OCI-LY7 (cell line): ENCODE results near the gene PHLDB1. TPM values are rescaled to one million over a fixed set of nuclear protein-coding genes. Genes with fewer than 3 reads are reported as not detected.

Source experiments
- BruUV-seq: library from RNA; stranded (reverse); fragments of 400-500 nt; replicated peaks from 2 replicates; lab custom pipeline; 2021; lab: Mats Ljungman, UMichigan
- CTCF ChIA-PET: fragments of 300-600 bp; sonication (Branson Sonifier 250); formaldehyde crosslinking; loops from one replicate; lab custom pipeline; 2022; ENCODE audit warnings: antibody characterized with exemption; ENCODE audit not compliant: unreplicated experiment; lab: Charles Lee
- POLR2A ChIA-PET: fragments of 300-600 bp; sonication (Branson Sonifier 250); formaldehyde crosslinking; loops from one replicate; lab custom pipeline; 2022; ENCODE audit warnings: antibody characterized with exemption; lab: Charles Lee
- DNase-seq: peaks from one replicate; pipeline ENCODE4 v3.0.0-alpha.2; 2015; ENCODE audit warnings: low spot score
- H2AFZ ChIP-seq: fragments of 200-600 bp; sonication (generic), shearing (Covaris generic); 2 replicates; pipeline ENCODE4 v1.6.1; 2014; ENCODE audit warnings: mild to moderate bottlenecking, antibody characterized with exemption, low read length, moderate library complexity
- H3K27ac ChIP-seq: fragments of 200-600 bp; sonication (generic); 2 replicates; pipeline ENCODE4 v1.5.1; 2014; ENCODE audit warnings: mixed run types, low read depth, mild to moderate bottlenecking, moderate library complexity, low read length, inconsistent platforms; ENCODE audit not compliant: poor library complexity, severe bottlenecking
- H3K36me3 ChIP-seq: fragments of 200-600 bp; sonication (generic); 2 replicates; pipeline ENCODE4 v1.6.1; 2014; ENCODE audit warnings: mild to moderate bottlenecking, antibody characterized with exemption, low read length, moderate library complexity, mixed read lengths; ENCODE audit not compliant: insufficient read depth
- H3K4me1 ChIP-seq: fragments of 200-600 bp; sonication (generic); 2 replicates; pipeline ENCODE4 v1.5.1; 2014; ENCODE audit warnings: mild to moderate bottlenecking, low read length; ENCODE audit not compliant: insufficient read depth, poor library complexity, severe bottlenecking
- H3K4me2 ChIP-seq: fragments of 200-600 bp; sonication (generic); 2 replicates; pipeline ENCODE4 v1.6.1; 2014; ENCODE audit warnings: mild to moderate bottlenecking, low read length
- H3K4me3 ChIP-seq: fragments of 200-600 bp; sonication (generic); 2 replicates; pipeline ENCODE4 v1.5.1; 2014; ENCODE audit warnings: mild to moderate bottlenecking, low read depth, low read length; ENCODE audit not compliant: poor library complexity, severe bottlenecking
- H3K79me2 ChIP-seq: fragments of 200-600 bp; sonication (generic); 2 replicates; pipeline ENCODE4 v1.6.1; 2016; ENCODE audit warnings: low read depth, mild to moderate bottlenecking, low read length, moderate library complexity, mixed read lengths; ENCODE audit not compliant: insufficient read depth
- H3K9me2 ChIP-seq: fragments of 200-600 bp; sonication (generic); 2 replicates; pipeline ENCODE4 v1.6.1; 2016; ENCODE audit warnings: mild to moderate bottlenecking, low read length, mixed read lengths; ENCODE audit not compliant: insufficient read depth
- H3K9me3 ChIP-seq: fragments of 200-600 bp; sonication (generic); 2 replicates; pipeline ENCODE4 v1.6.1; 2014; ENCODE audit warnings: mild to moderate bottlenecking, mixed run types, low read length, mixed read lengths
- H4K20me1 ChIP-seq: fragments of 200-600 bp; sonication (generic); 2 replicates; pipeline ENCODE4 v1.6.1; 2014; ENCODE audit warnings: mild to moderate bottlenecking, antibody characterized with exemption, low read length, moderate library complexity, mixed read lengths; ENCODE audit not compliant: insufficient read depth
- EZH2phosphoT487 ChIP-seq: fragments of 200-600 bp; sonication (generic); IDR thresholded peaks from 2 replicates; pipeline ENCODE4 v1.6.1; 2018; ENCODE audit warnings: low read depth, borderline replicate concordance, mild to moderate bottlenecking, mixed run types, antibody characterized with exemption, low read length, moderate library complexity, mixed read lengths
- intact Hi-C: fragments of 100-400 bp; cut with micrococcal nuclease; formaldehyde crosslinking; loops from one replicate; pipeline ENCODE4 v1.10.0; 2022; ENCODE audit not compliant: unreplicated experiment
- total RNA-seq, 2 experiments: library from RNA; depleted of rRNA in 1 of 2; stranded (reverse); fragments of >200 nt in 1 of 2; shearing (Covaris generic) in 1 of 2; gene quantifications; 2 replicates each; pipeline ENCODE4 v1.2.3, GENCODE V29; 2014 to 2022
- TF ChIP-seq, protein P1 (sequence below): fragments of 200-600 bp; sonication (generic); conservative IDR thresholded peaks from 2 replicates; pipeline ENCODE4 v1.5.1; 2014; ENCODE audit warnings: mild to moderate bottlenecking, antibody characterized with exemption, low read length, moderate library complexity, mixed read lengths

The PHLDB1 gene
- total RNA-seq, 2 experiments from 2014 or later: 0.19 TPM; not detected in 1

DNA sequence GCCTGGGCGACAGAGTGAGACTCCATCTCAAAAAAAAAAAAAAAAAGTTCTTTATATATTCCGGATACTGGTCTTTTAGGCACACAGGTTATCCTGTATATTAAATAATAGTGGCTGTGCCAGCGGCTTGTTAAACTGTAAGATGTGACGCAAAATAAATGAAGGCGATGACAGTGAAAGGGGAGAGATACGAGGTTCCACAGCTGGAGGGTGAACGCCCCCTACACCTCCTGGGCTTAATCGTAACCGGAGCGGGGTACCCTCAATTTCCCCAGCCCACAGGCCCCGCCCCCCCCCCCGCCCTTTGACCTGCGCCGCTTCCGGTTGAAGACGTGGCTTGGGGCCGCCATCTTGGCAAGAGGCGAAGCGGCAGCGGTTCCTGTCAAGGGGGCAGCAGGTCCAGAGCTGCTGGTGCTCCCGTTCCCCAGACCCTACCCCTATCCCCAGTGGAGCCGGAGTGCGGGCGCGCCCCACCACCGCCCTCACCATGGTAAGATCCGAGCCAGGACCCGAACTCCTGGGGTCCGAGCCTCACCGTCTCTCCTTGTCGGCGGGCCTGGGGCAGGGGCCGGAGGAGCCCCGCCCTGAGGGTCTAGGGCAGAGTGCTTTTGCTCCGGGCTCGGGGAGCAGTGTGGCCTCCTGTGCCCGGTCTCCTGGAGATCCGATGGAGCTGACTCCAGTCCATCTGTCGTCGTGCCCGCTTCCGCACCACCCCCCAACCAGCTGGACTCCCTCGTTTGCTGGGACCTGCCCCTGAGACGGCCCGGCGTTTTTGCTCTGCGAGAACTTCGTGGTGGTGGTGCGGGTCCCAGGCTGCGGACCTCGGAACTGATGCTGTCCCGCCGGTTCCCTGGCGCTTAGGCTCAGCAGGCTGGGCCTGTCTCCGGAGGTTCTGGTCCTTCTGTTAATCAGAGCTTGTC, 35.1 kb upstream of the PHLDB1 start, which contains the start of gene ARCN1:
Gene ARCN1 (plus strand): TSS at position 349 of the 920 bp plus-strand sequence. CDS start 139 bp downstream, at position 488.
- peak within 1 kb of the TSS; percentile 86 for H3K4me2 ChIP-seq
- POLR2A ChIA-PET: interaction anchor here (0.5 to 1.7 kb wide), 10 partner anchors 11 to 556 kb away, joined by 3 to 6 read pairs (median 4); no protein-coding TSS in a partner anchor
- H3K9me2 ChIP-seq: no peaks in the 10 kb centered on the region
- H3K79me2 ChIP-seq: peaks cover 58% of the 10 kb centered on the region
- no TSS peak for BruUV-seq
- H3K4me3 ChIP-seq: peak within 1 kb of the TSS; percentile 94
- peaks cover 26% of the 10 kb centered on the region; the same call in 1 of the 2 replicates for H4K20me1 ChIP-seq
- CTCF ChIA-PET: no interaction called here
- H3K4me1 ChIP-seq: peaks cover 33% of the 10 kb centered on the region
- intact Hi-C loops: loop anchor here (5.0 kb wide), 1 partner anchor 135 kb away; the partner anchor contains the start of gene KMT2A
- H3K27ac ChIP-seq: peak within 1 kb of the TSS; percentile 66
- TF ChIP-seq, protein P1, sequence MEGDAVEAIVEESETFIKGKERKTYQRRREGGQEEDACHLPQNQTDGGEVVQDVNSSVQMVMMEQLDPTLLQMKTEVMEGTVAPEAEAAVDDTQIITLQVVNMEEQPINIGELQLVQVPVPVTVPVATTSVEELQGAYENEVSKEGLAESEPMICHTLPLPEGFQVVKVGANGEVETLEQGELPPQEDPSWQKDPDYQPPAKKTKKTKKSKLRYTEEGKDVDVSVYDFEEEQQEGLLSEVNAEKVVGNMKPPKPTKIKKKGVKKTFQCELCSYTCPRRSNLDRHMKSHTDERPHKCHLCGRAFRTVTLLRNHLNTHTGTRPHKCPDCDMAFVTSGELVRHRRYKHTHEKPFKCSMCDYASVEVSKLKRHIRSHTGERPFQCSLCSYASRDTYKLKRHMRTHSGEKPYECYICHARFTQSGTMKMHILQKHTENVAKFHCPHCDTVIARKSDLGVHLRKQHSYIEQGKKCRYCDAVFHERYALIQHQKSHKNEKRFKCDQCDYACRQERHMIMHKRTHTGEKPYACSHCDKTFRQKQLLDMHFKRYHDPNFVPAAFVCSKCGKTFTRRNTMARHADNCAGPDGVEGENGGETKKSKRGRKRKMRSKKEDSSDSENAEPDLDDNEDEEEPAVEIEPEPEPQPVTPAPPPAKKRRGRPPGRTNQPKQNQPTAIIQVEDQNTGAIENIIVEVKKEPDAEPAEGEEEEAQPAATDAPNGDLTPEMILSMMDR: 0 out of 2 replicates have a peak, but pooled peaks have one; percentile 16
- TF ChIP-seq EZH2phosphoT487: no peak
- H3K9me3 ChIP-seq: no peaks in the 10 kb centered on the region
- peaks cover 11% of the 10 kb centered on the region; the same call in 1 of the 2 replicates for H3K36me3 ChIP-seq
- H2AFZ ChIP-seq: peak within 1 kb of the TSS; percentile 92
- peak; percentile 90 for DNase-seq

DNA sequence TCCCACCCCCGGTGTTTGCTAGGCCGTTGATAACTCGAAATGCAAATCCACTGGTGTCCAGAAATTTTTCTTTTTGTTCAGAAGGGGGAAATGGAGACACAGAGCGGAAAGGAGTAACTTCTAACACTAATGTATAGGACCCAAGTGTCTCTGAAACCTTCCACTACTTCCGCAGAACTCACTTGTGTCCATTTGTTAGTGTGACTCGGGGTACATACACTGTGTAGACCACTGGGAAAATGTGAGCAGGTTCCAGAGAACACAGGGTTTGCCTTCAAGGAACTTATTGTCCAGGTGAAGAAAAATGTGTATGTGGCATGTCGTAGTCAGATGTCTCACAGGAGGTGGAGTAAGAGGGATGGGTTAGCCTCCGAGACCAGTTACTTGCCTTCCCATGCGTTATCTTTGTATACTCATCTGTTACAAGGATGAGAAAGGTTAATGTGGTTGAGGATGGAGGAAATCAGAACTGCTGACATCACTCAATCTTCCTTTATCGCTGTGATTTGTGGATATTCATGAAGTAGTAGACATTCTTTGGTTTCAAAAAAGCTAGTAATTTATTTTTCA, 34.3 kb upstream of the PHLDB1 start:
- Histone ChIP-seq H3K79me2 (peaks cover 65% of the 10 kb centered on the region), H3K4me2 (peak overlapping the region; percentile 86), H4K20me1 (peaks cover 29% of the 10 kb centered on the region; the same call in 1 of the 2 replicates), H3K36me3 (peaks cover 16% of the 10 kb centered on the region), H3K4me3 (peak overlapping the region; percentile 94), H3K27ac (peak overlapping the region; percentile 66), H3K9me3 (no peaks in the 10 kb centered on the region), H3K4me1 (peaks cover 33% of the 10 kb centered on the region), H3K9me2 (no peaks in the 10 kb centered on the region), H2AFZ (peak overlapping the region; percentile 92; the same call in 1 of the 2 replicates)
- ChIA-PET CTCF (no interaction called here), POLR2A (interaction anchor here (0.5 to 1.3 kb wide), 3 partner anchors 18 to 283 kb away, joined by 3 to 4 read pairs (median 4); no protein-coding TSS in a partner anchor)
- DNase-seq: peak; percentile 51
- intact Hi-C loops: loop anchor here (5.0 kb wide), 1 partner anchor 136 kb away; the partner anchor contains the start of gene KMT2A
- TF ChIP-seq, protein P1: no peak
- no peak for TF ChIP-seq EZH2phosphoT487
- no TSS peak for BruUV-seq
